ENCODE data around the gene KMT2C.

KMT2C gene

GRCh38 chr7:152479595-152479994 is 43.8 kb upstream of the KMT2C start:
- Histone ChIP-seq H2AFZ (ENCODE audit: low read depth, low read length, severe bottlenecking) (no peak overlapping the region), H3K4me3 (ENCODE audit: insufficient read depth, low read length, poor library complexity, severe bottlenecking) (no peak overlapping the region), H3K79me2 (ENCODE audit: insufficient read depth, low read length) (no peaks in the 10 kb centered on the region), H3K4me2 (ENCODE audit: low read depth, low read length, poor library complexity, severe bottlenecking) (no peak overlapping the region), H3K36me3 (ENCODE audit: low read length) (no peaks in the 10 kb centered on the region), H3K9me3 (ENCODE audit: insufficient read depth, low read length) (no peaks in the 10 kb centered on the region), H4K20me1 (ENCODE audit: low read depth, low read length) (no peaks in the 10 kb centered on the region), H3F3A (ENCODE audit: insufficient read depth) (no peaks in the 10 kb centered on the region), H3K27me3 (ENCODE audit: low read length) (no peaks in the 10 kb centered on the region), H3K9me2 (replicated peaks; ENCODE audit: insufficient read depth, low read length) (no peaks in the 10 kb centered on the region), H3K9ac (ENCODE audit: low read length) (no peak overlapping the region), H3K27ac (ENCODE audit: low read depth, low read length) (no peak overlapping the region)
- TF ChIP-seq EZH2phosphoT487 (conservative IDR thresholded peaks at IDR 0.05; ENCODE audit: low read length), result no peak
- no peak for TF ChIP-seq CTCF (IDR thresholded peaks at IDR 0.05; ENCODE audit: insufficient read depth, low read length, poor library complexity, severe bottlenecking)

- TF ChIP-seq CTCF (IDR thresholded peaks at IDR 0.05; ENCODE audit: insufficient read depth, low read length, poor library complexity, severe bottlenecking), result no peak
- no peak for TF ChIP-seq EZH2phosphoT487 (conservative IDR thresholded peaks at IDR 0.05; ENCODE audit: low read length)
- Histone ChIP-seq H3K9me2 (replicated peaks; ENCODE audit: insufficient read depth, low read length) (no peaks in the 10 kb centered on the region), H2AFZ (ENCODE audit: low read depth, low read length, severe bottlenecking) (no peak overlapping the region), H3K9ac (ENCODE audit: low read length) (no peak overlapping the region), H3K27me3 (ENCODE audit: low read length) (no peaks in the 10 kb centered on the region), H3K4me2 (ENCODE audit: low read depth, low read length, poor library complexity, severe bottlenecking) (no peak overlapping the region), H3K36me3 (ENCODE audit: low read length) (no peaks in the 10 kb centered on the region), H4K20me1 (ENCODE audit: low read depth, low read length) (no peaks in the 10 kb centered on the region), H3F3A (ENCODE audit: insufficient read depth) (no peaks in the 10 kb centered on the region), H3K4me3 (ENCODE audit: insufficient read depth, low read length, poor library complexity, severe bottlenecking) (no peak overlapping the region), H3K27ac (ENCODE audit: low read depth, low read length) (no peak overlapping the region), H3K79me2 (ENCODE audit: insufficient read depth, low read length) (no peaks in the 10 kb centered on the region), H3K9me3 (ENCODE audit: insufficient read depth, low read length) (no peaks in the 10 kb centered on the region)
These were observed 42.3 kb upstream of the KMT2C start for GRCh38 chr7:152478140-152478539.

GRCh38 chr7:152477079-152477478 is 41.3 kb upstream of the KMT2C start:
- Histone ChIP-seq H2AFZ (ENCODE audit: low read depth, low read length, severe bottlenecking) (no peak overlapping the region), H3K36me3 (ENCODE audit: low read length) (no peaks in the 10 kb centered on the region), H4K20me1 (ENCODE audit: low read depth, low read length) (no peaks in the 10 kb centered on the region), H3K79me2 (ENCODE audit: insufficient read depth, low read length) (no peaks in the 10 kb centered on the region), H3K4me3 (ENCODE audit: insufficient read depth, low read length, poor library complexity, severe bottlenecking) (no peak overlapping the region), H3K9ac (ENCODE audit: low read length) (no peak overlapping the region), H3K9me3 (ENCODE audit: insufficient read depth, low read length) (no peaks in the 10 kb centered on the region), H3K27me3 (ENCODE audit: low read length) (no peaks in the 10 kb centered on the region), H3F3A (ENCODE audit: insufficient read depth) (no peaks in the 10 kb centered on the region), H3K9me2 (replicated peaks; ENCODE audit: insufficient read depth, low read length) (no peaks in the 10 kb centered on the region), H3K27ac (ENCODE audit: low read depth, low read length) (no peak overlapping the region), H3K4me2 (ENCODE audit: low read depth, low read length, poor library complexity, severe bottlenecking) (no peak overlapping the region)
- no peak for TF ChIP-seq EZH2phosphoT487 (conservative IDR thresholded peaks at IDR 0.05; ENCODE audit: low read length)
- TF ChIP-seq CTCF (IDR thresholded peaks at IDR 0.05; ENCODE audit: insufficient read depth, low read length, poor library complexity, severe bottlenecking), result no peak
